Measurements from ENCODE around the gene GRIN1. TPM values are rescaled to one million over a fixed set of nuclear protein-coding genes. Genes with fewer than 3 reads are reported as not detected.

The GRIN1 gene
- total RNA-seq, 1 experiment from 2014 or later: not detected

DNA sequence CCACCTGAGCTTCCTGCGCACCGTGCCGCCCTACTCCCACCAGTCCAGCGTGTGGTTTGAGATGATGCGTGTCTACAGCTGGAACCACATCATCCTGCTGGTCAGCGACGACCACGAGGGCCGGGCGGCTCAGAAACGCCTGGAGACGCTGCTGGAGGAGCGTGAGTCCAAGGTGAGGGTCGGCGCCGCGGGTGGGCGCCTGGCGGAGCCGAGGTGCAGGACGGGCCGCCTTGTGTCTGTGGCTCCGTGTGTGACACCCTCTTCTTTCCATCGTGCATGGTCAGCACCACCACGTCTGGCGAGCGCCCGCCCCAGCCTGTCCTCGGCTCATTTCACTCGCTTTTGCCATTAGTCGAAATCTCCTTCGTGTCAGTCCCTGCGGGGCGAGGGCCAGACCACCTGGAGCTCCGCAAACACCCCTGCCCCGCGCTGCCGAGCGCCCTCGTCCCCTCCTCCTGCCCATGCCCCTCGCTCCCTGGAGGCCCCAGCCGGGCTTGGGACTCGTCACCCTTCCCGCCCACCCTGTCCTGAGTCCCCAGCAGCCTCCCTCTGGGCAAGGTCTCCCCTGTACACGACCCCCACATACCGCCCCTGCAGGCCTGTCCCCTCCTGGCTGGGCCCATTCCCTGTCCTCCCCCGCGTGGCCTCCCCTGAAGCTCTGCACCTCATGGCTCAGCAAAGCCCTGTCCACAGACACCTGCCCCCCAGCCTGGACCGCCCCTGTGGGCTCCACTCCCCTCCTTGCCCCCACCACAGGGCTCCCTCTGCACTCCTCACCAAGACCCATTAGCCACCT lies 7.0 kb downstream of the GRIN1 start:
- H2AFZ ChIP-seq: no peak overlapping the region
- intact Hi-C loops (cut with micrococcal nuclease; ENCODE audit: unreplicated experiment): no loop called here
- no peaks in the 10 kb centered on the region for H4K20me1 ChIP-seq (ENCODE audit: insufficient read depth)
- H3K4me3 ChIP-seq: no peak overlapping the region
- ChIA-PET POLR2A (ENCODE audit: unreplicated experiment) (no interaction called here), CTCF (interaction anchor here (0.5 kb wide), 1 partner anchor 90 kb away, joined by 4 read pairs; no protein-coding TSS in a partner anchor)
- H3K4me2 ChIP-seq: no peak overlapping the region
- no peaks in the 10 kb centered on the region for H3K36me3 ChIP-seq (ENCODE audit: low read depth)
- peaks cover 11% of the 10 kb centered on the region; the same call in 1 of the 2 replicates for H3K4me1 ChIP-seq (replicated peaks; ENCODE audit: insufficient read depth)
- H3K27ac ChIP-seq: no peak overlapping the region
- TF ChIP-seq, protein P1, sequence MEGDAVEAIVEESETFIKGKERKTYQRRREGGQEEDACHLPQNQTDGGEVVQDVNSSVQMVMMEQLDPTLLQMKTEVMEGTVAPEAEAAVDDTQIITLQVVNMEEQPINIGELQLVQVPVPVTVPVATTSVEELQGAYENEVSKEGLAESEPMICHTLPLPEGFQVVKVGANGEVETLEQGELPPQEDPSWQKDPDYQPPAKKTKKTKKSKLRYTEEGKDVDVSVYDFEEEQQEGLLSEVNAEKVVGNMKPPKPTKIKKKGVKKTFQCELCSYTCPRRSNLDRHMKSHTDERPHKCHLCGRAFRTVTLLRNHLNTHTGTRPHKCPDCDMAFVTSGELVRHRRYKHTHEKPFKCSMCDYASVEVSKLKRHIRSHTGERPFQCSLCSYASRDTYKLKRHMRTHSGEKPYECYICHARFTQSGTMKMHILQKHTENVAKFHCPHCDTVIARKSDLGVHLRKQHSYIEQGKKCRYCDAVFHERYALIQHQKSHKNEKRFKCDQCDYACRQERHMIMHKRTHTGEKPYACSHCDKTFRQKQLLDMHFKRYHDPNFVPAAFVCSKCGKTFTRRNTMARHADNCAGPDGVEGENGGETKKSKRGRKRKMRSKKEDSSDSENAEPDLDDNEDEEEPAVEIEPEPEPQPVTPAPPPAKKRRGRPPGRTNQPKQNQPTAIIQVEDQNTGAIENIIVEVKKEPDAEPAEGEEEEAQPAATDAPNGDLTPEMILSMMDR (conservative IDR thresholded peaks at IDR 0.05): no peak
- no peak for TF ChIP-seq EZH2 (IDR thresholded peaks at IDR 0.05; ENCODE audit: low read depth)
- H3K27me3 ChIP-seq (ENCODE audit: insufficient read depth, low read depth): peaks cover 16% of the 10 kb centered on the region; the same call in 1 of the 2 replicates
- H3K79me2 ChIP-seq (ENCODE audit: low read depth): no peaks in the 10 kb centered on the region
- H3F3A ChIP-seq (ENCODE audit: insufficient read depth, low read depth): peaks cover 11% of the 10 kb centered on the region; the same call in 1 of the 2 replicates
- no peaks in the 10 kb centered on the region for H3K9me3 ChIP-seq (ENCODE audit: insufficient read depth, low read depth)
- DNase-seq: no peak
- H3K9me2 ChIP-seq (ENCODE audit: insufficient read depth): no peaks in the 10 kb centered on the region
- no TSS peak for BruUV-seq (replicated peaks)

DNA sequence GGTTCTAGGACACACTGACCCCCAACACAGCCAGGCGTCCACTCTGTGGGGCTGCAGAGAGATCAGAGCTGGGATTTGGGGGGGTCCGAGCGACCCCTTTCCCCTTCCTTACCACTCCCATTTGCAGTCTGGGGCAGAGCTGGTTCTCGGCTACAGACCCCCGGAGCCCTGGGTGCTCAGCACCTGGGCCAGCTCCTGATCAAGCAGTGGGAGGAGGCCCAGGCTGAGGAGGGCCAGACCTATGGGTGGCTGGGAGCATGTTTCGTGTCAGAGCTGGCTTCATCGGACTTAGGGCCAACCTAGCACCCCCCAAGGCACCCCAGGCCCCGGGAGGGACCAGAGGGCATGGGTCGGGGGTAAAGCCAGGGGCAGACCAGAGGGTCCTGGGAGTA lies 7.6 kb downstream of the GRIN1 start:
- Histone ChIP-seq H3K4me3 (no peak overlapping the region), H3K4me2 (no peak overlapping the region), H3K79me2 (ENCODE audit: low read depth) (no peaks in the 10 kb centered on the region), H3K36me3 (ENCODE audit: low read depth) (no peaks in the 10 kb centered on the region), H2AFZ (no peak overlapping the region), H3K9me2 (ENCODE audit: insufficient read depth) (no peaks in the 10 kb centered on the region), H3K27me3 (ENCODE audit: insufficient read depth, low read depth) (peaks cover 10% of the 10 kb centered on the region; the same call in 1 of the 2 replicates), H4K20me1 (ENCODE audit: insufficient read depth) (no peaks in the 10 kb centered on the region), H3K4me1 (replicated peaks; ENCODE audit: insufficient read depth) (peaks cover 11% of the 10 kb centered on the region), H3K27ac (no peak overlapping the region), H3F3A (ENCODE audit: insufficient read depth, low read depth) (peaks cover 13% of the 10 kb centered on the region), H3K9me3 (ENCODE audit: insufficient read depth, low read depth) (no peaks in the 10 kb centered on the region)
- intact Hi-C loops (cut with micrococcal nuclease; ENCODE audit: unreplicated experiment): no loop called here
- no peak for DNase-seq
- POLR2A ChIA-PET (ENCODE audit: unreplicated experiment): no interaction called here
- no TSS peak for BruUV-seq (replicated peaks)
- CTCF ChIA-PET: interaction anchor here (0.5 kb wide), 1 partner anchor 90 kb away, joined by 4 read pairs; no protein-coding TSS in a partner anchor
- no peak for TF ChIP-seq EZH2 (IDR thresholded peaks at IDR 0.05; ENCODE audit: low read depth)
- TF ChIP-seq, protein P1 (conservative IDR thresholded peaks at IDR 0.05): no peak

DNA sequence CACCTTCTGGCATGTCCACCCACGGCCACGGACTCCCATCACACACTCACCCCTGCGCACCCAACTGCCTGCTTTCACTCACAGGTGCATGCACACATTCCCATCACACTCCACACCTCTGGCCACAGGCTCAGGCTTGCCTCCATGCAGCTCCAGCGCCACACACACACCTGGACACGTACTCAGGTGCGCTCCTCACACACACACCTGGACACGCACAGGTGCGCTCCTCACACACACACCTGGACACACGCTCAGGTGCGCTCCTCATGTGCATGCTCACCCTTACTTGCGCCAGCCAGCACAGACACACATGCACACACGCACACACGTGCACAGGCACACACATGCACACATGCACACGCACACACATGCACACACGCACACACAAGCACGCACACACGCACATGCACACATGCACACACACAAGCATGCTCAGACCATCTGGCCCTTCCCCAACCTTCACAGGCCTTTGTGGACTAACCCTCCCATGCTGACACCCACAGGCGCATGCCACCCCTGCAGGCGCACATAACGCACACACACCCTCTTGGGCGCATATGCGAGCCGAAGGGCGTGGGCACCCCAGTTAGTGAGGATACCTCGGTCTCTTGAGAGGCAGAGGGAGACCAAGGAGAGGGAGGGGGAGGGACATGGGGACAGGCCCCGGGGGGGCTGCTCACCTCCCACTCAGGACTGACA lies 8.3 kb downstream of the GRIN1 start:
- intact Hi-C loops (cut with micrococcal nuclease; ENCODE audit: unreplicated experiment): no loop called here
- no peak for DNase-seq
- no peak overlapping the region for H3K4me3 ChIP-seq
- no peak overlapping the region for H3K4me2 ChIP-seq
- ChIA-PET CTCF (no interaction called here), POLR2A (ENCODE audit: unreplicated experiment) (no interaction called here)
- no TSS peak for BruUV-seq (replicated peaks)
- no peaks in the 10 kb centered on the region for H3K36me3 ChIP-seq (ENCODE audit: low read depth)
- H3K79me2 ChIP-seq (ENCODE audit: low read depth): no peaks in the 10 kb centered on the region
- H3K9me2 ChIP-seq (ENCODE audit: insufficient read depth): no peaks in the 10 kb centered on the region
- H4K20me1 ChIP-seq (ENCODE audit: insufficient read depth): no peaks in the 10 kb centered on the region
- H3K27ac ChIP-seq: no peak overlapping the region
- H3K27me3 ChIP-seq (ENCODE audit: insufficient read depth, low read depth): peaks cover 7% of the 10 kb centered on the region; the same call in 1 of the 2 replicates
- TF ChIP-seq, protein P1 (conservative IDR thresholded peaks at IDR 0.05): no peak
- TF ChIP-seq EZH2 (IDR thresholded peaks at IDR 0.05; ENCODE audit: low read depth): no peak
- no peak overlapping the region for H2AFZ ChIP-seq
- H3F3A ChIP-seq (ENCODE audit: insufficient read depth, low read depth): peaks cover 21% of the 10 kb centered on the region
- H3K9me3 ChIP-seq (ENCODE audit: insufficient read depth, low read depth): no peaks in the 10 kb centered on the region
- peaks cover 11% of the 10 kb centered on the region for H3K4me1 ChIP-seq (replicated peaks; ENCODE audit: insufficient read depth)
